GM21723 (cell line): ENCODE data around the gene SBK3.
"Not testable (repeated sequence)": the region's sequence is repeated elsewhere in the genome, so short reads cannot be mapped to it uniquely, and the experiment has no call there.

Source experiments
- ATAC-seq: cut with Tn5 transposase; IDR thresholded peaks from one replicate; pipeline ENCODE4 v1.9.1; 2021; ENCODE audit warnings: mild to moderate bottlenecking, moderate library complexity; ENCODE audit not compliant: unreplicated experiment

Gene SBK3

DNA sequence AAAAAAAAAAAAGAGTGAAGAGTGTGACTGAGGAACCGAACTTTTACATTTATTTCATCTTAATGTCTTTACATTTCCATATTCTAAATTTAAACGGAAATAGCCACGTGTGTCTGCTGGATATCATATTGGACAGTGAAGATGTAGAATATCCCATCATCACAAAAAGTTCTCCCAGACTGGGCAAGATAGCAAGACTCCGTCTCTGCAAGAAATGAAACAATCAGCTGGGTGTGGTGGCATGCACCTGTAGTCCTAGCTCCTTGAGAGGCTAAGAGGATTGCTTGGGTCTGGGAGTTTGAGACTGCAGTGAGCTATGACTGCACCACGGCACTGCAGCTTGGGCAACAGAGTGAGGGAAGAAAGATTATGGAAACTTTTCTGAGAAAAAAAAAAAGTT, 31.4 kb upstream of the SBK3 start:
- ATAC-seq: no peak

DNA sequence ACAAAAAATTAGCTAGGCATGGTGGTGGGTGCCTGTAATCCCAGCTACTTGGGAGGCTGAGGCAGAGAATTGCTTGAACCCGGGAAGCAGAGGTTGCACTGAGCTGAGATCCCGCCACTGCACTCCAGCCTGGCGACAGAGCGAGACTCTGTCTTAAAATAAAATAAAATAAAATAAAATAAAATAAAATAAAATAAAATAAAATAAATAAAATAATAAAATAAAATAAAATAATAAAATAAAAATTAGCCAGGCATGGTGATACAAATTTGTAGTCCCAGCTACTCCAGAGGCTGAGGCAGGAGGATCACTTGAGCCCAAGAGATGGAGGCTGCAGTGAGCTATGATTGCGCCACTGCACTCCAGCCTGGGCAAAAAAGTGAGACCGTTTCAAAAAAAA, 28.6 kb upstream of the SBK3 start:
- not testable (repeated sequence) for ATAC-seq

DNA sequence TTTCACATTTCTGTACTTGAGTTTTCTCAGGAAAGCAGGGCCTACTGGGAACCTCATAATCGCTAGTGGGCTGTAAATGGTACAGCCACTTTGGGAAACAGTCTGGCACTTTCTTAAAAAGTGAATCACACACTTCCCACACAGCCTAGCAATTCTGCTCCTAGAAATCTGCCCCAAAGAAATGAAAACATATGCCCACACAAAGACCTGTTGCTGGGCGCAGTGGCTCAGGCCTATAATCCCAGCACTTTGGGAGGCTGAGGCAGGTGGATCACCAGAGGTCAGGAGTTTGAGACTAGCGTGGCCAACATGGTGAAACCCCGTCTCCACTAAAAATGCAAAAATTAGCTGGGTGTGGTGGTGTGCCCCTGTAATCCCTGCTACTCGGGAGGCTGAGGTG, 24.1 kb upstream of the SBK3 start:
- not testable (repeated sequence) for ATAC-seq

DNA sequence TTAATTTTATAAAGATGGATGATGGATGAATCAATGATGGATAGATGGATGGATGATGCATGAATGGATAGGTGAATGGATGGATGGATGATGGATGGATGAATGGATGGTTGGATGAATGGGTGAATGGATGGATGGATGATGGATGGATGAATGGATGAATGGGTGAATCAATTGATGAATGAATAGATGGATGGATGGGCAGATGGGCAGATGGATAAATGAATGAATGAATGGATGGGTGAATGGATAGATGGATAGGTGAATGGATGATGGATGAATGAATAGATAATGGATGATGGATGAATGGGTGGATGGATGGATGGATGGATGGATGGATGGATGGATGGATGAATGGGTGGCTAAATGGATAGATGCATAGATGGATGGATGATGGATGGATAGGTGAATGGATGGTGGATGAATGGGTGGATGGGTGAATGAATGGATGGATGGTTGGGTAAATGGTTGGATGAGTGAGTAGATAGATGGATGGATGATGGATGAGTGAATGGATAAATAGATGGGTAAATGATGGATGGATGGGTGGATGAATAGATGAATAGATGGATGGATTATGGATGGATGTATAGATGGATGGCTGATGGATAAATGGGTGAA, 22.5 kb upstream of the SBK3 start:
- ATAC-seq: no peak

DNA sequence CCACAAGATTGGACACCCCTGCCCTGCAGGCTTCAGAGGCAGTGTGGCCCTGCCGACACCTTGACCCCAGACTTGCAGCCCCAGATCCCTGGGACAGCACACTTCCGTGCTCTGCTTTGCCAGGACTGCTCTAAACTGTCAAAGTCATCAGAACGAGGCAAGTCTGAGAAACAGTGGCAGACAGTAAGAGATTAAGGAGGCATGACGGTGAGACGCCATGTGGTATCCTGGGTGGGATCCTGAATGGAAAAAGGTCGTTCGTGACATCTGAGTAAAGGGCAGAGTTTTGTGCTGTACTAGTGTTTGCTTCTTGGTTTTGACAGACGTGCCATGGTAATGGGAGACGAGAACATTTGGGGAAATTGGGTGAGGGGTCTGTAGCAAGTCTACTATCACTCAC, 21.5 kb upstream of the SBK3 start:
- no peak for ATAC-seq

DNA sequence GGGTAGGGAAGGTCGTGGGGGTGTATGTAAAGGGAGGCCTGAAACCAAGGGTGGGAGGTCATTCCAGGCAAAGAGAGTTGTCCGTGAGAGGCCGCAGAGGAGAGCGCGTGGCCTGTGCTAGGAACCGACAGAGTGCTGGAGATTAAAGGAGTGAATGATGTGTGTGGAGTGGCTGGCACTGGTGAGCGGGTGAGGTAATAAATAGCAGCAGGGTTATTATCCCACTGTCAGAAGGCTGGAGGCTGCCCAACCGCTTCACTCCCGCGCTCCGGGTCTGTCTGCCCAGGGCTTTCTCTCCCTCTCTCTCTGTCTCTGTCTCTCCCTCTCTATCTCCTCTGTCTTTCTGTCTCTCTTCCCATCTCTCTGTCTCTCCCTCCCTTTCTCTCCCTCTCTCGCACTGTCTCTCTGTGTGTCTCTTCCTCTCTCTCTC, 17.9 kb upstream of the SBK3 start:
- ATAC-seq: no peak

DNA sequence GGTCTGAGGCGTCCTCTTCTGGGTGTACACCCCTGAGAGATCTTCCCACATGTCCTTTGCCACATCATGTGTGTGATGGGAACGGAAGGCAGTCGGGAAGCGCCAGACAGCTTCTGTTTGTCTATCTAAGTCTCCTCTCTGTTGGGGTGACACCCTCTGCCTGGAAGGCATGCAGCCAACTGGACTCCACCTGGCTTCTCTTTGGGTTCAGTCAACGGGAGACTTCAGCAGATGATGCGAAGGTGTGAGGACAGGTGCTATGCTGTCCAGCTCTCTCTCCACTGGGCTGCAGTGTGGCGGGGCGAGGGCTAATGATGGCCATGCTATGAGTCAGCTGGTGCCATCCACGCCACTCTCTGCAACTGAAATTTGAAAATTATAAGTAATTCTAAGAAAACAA, 14.3 kb upstream of the SBK3 start:
- ATAC-seq: no peak

DNA sequence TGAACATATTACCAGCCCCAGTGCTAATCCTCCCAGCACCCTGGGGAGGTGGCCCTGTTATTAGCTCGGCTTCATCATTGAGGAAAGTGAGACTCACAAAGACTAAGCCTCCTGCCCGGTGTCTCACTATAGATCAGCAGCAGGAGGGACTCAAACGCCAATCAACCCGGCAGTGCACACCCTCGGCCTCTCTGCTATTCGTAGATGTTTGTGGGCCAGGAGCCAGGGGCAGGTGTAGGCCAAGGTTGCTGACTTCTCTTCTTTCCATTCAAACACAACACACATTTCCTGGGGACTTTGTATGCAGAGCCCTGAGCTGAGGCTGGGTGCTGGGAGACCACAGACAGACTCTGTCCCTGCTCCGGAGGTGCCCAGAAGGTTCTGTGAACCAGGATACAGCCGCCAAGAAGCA, 9.4 kb upstream of the SBK3 start:
- ATAC-seq: no peak

DNA sequence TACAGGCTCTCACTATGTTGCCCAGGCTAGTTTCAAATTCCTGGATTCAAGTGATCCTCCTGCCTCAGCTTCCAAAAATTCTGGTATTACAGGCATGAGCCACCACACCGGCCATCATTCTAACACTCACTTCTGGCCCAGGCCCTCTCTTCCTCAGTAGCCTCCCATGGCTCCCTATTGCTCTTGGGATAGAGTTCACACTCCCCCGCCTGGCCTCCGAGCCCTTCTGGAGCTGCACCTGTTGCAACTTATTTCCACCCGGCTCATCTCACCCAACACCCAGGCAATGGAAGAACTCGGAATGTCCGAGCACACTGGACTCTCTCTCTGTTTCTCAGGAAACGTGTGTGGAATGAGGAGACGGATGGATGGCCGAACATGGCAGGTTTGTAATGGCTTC, 9.0 kb upstream of the SBK3 start:
- ATAC-seq: no peak

DNA sequence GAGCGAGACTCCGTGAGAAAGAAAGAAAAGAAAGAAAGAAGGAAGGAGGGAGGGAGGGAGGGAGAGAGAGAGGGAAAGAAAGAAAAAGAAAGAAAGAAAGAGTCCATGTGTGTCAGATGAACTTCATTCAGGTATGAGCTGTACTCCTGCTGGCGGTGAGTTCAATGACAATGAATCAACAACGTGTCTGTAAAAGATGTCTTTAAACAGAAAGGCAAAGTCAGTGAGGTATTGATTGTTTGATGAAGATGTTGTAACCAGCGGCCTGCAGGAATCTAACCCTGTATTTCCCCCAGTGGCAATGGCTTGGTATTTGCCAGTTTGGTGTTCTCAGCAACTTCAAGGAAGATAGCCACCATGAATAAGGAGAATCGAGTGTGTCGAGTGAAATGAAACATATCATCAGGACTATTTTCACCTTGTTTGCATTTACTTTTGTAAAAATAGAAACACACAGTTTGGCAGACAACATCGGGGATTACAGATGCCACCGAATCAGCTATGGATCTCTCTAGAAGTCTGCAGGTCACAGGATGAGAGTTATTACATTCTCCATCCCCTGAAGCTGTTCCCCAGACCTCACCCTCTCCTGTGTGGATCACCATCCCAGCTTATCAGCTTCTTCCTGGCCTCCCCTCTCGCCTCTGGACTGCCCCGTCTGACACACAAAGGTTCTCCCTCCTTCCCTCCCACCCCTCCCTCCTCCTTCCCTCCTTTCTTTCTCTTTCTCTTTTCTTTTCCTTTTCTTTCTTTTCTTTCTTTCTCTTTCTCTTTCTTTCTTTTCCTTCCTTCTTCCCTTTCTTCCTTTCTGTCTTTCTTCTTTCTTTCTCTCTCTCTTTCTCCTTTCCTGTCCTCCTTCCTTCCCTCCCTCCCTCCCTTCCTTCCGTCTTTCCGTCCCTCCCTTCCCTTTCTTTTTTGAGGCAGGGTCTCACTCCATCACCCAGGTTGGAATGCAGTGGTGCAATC, 8.2 kb upstream of the SBK3 start:
- ATAC-seq: no peak

DNA sequence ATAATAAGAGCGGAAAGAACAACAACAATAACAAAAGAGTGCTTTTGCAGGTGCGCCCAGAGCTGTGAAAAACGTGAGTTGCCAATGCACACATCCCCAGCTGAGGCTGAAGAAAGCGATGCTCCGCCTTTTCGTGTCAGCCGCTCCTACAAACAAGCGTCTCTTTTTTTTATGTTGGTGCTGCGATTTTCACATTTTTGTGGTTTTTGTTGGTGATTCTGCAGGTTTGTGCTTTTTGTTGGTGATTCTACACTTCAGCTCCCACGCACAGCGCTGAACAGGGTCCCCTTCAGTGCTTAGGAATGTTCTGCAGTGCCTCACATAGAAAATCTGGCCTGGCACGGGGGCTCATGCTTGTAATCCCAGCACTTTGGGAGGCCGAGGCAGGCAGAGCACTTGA, 7.3 kb upstream of the SBK3 start:
- ATAC-seq: no peak

DNA sequence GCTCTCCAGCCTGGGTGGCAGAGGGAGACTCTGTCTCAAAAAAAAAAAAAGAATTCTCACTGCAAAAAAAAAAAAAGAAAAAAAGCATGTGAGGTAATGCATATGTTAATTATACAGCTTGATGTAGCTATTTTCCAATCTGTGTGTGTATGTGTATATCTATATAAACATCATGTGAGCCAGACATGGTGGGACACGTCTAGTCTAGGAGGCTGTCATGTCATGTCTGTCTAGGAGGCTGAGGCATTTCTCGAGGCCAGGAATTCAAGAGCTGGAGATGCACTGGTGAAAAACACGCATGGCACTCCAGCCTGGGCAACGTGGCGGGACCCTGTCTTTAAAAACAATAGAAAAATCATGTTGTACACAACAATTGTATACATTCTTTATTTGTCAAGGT, 6.9 kb upstream of the SBK3 start:
- no peak for ATAC-seq

DNA sequence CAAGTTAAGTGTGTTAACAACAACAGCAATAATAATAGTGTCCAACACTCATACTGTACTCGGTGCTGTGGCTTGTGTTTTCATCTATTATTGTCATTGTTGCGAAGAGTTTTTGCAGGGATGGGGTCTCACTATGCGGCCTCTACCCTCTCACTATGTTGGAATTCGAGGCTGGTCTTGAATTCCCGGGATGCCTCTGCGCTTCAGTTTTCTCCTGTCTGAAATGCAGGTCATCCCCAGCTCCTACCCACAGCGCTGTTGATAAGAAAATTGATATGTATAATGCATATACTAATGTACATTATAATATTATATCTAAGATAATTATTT, 4.9 kb upstream of the SBK3 start:
- ATAC-seq: no peak

DNA sequence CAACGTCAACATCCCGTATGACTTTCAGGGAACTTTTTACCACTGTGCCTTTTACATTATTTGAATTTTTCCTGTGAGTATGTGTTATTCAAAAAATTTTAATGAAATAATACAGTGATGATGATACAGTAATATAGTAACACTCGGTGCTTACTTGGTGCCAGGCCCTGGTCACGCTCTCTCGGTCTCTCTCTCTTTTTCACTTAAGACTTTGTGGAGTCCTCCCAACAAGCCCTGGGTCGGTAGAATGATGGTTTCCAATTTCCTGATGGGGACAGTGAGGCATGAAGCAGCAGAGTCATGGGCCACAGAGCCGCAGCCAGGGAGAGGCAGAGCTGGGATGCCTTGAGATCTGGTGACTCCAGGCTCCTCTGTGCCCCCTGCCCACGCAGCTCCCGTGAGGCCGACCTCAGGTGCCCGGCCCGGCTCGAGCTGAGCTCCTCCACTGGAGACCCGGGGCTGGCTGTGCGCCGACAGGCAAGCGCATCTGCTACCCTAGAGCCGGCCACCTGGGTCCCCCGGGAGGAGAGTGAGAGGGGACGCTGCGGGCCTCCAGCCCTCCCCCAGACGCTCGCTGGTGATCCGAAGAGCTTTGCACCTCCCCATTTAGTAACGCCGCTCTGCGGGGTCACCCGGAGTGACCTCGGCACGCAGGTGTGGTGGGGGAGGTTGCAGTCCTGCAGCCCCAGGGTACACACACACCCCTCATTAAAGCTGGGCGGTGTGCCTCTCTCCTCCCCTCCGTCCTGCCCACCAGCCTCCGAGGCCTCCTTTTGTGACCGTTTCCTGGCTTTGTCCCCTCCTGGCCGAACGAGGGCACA, 4.4 kb upstream of the SBK3 start:
- ATAC-seq: no peak

DNA sequence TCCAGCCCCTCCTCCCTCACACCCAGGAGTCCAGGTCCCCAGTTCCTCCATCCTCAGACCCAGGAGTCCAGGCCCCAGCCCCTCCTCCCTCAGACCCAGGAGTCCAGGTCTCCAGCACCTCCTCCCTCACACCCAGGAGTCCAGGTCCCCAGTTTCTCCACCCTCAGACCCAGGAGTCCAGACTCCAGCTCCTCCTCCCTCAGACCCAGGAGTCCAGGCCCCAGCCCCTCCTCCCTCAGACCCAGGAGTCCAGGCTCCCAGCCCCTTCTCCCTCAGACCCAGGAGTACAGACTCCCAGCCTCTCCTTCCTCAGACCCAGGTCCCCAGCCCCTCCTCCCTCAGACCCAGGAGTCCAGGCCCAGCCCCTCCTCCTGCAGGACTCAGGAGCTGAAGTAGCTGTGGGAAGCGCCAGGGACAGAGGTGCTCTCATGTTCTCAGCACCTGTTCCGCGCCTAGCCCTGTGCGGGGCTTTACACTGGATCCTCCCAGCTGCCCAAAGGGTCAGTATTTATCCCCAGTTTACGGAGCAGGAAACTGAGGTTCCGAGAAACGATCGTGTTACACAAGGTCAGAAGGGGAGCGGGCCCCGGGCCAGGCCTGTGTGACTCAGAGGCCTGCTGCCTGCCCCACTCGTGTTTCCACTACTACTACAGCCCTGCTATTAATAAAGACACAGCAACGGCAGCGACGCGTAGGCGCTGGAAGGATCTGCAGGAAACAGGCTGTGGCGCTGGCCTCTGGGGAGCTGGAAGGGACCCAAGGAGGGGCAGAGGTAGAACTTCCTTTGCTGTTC, 1.7 kb upstream of the SBK3 start:
- ATAC-seq: no peak

DNA sequence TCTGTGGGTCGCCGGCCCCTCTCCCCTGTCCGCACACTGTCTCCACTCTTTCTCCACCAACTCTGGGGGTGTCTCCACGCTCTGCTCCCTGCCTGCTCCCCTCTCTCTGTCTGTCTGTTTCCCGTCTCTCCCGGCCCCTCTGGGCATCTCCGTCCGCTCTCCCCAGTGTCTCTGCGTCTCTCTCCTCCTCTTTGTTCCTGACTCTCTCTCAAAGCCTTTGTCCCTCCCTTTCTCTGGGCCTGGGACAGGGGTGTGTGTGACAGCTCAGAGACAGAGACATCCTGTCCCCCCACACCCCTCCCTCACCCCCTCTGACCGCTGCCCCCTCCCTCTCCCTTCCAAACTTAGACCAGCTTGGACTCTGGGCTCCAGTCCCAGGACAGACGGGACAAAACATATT, 668 bp upstream of the SBK3 start:
- ATAC-seq: no peak

DNA sequence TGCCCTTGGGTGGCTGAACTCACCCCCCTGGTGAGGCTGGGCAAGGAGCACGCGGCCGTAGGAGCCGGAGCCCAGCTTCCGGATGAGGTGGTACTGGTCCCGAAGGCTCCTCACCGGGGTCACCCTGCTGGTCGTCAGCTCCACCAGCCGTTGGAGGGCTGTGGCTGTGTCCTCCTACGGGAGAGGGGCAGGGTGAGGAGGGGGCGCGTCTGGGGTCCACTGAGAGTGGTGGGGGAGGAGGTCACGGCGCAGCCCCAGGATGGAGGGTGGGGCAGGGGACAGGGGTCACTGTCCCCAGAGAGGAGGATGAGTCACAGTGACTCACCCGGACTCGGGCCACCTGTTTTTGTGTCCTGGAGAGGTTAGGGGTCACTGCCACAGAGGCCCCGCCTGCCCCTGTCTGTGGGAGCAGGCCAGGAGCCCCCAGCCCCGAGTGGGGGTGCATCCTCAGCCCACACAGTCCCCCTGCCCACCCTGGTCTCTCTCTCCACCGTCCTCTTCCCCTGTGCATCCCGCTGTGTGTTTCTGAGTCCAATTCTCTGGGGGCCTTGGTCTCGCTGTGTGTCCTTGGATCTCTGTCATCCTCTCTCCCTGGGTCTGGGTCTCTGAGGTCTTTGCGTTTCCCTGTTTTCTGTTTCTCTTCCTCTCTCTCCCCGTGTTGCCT, 435 bp downstream of the SBK3 start:
- no peak for ATAC-seq

DNA sequence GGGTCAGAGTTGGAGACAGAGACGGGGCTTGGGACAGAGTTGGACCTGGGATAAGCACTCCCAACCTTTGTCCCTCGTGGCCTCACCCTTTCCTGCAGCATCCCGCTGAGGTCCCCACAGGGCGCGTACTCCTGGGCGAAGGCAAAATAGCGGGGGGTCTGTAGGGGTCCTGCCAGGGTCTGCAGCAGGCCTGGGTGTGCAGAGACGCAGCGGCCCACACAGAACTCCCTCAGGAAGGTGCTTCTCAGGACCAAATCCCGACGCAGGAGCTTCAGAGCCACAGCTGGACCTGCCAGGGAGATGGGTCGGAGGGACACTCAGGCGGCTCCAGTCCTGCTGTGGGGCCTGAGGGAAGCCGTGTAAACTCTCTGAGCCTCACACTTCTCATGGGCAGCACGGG, 1.3 kb downstream of the SBK3 start:
- no peak for ATAC-seq

DNA sequence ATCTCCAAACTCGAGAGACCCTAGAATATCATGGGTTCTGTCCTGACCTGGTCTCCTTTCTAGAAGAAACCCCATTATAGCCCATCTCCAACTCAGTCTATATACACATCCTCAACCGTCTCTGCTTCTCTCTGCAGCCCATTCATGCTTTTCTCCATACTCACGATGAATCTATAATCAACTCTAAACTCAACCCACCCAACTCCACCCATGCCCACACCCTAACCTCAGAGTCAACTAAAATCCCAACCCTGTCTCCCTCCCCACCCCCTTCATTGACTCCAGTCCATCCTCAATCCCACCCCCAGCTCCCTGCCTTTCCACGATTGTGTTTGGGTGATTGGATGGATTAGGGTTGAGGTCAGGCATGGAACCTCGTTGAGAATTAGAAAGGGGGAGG, 1.8 kb downstream of the SBK3 start:
- no peak for ATAC-seq

DNA sequence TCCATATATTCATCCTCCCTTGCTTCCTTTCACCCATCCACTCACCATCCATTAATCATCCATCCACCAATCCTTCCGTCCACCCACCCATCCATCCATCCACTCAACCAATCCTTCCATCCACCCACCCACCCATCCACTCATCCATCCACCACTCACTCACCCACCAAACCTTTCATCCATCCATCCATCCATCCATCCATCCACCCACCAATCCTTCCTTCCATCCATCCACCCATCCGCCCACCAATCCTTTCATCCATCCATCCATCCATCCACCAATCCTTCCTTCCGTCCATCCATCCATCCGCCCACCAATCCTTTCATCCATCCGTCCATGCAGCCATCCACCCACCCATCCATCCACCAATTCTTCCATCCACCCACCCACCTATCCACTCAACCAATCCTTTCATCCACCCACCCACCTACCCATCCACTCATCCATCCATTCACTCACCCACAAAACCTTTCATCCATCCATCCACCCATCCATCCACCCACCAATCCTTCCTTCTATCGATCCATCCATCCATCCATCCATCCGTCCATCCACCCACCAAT, 3.0 kb downstream of the SBK3 start:
- no peak for ATAC-seq
